Suprapubic skin (tissue), 4 donors: ENCODE data around the gene GABRB1. TPM values are rescaled to one million over a fixed set of nuclear protein-coding genes. Genes with fewer than 3 reads are reported as not detected.

Source experiments
- DNase-seq, 2 donors: peaks; one replicate each; pipeline ENCODE4 v3.0.0-alpha.2; 2019; ENCODE audit warnings: low spot score in 2 of 2
- H3K27ac ChIP-seq: fragments of 200-600 bp; sonication (generic); one replicate; pipeline ENCODE4 v1.5.1; 2019
- H3K27me3 ChIP-seq: fragments of 200-600 bp; sonication (generic); one replicate; pipeline ENCODE4 v1.5.1; 2019
- H3K36me3 ChIP-seq: fragments of 200-600 bp; sonication (generic); one replicate; pipeline ENCODE4 v1.5.1; 2019
- H3K4me1 ChIP-seq: fragments of 200-600 bp; sonication (generic); one replicate; pipeline ENCODE4 v1.5.1; 2019
- H3K4me3 ChIP-seq: fragments of 200-600 bp; sonication (generic); one replicate; pipeline ENCODE4 v1.5.1; 2019; ENCODE audit warnings: mild to moderate bottlenecking
- H3K9me3 ChIP-seq: fragments of 200-600 bp; sonication (generic); one replicate; pipeline ENCODE4 v1.5.1; 2019
- EP300 ChIP-seq: sonication (generic); formaldehyde crosslinking; IDR thresholded peaks from one replicate; pipeline ENCODE4 v1.6.1; 2017; ENCODE audit warnings: antibody characterized with exemption
- POLR2A ChIP-seq, 2 donors: fragments of 450-650 bp; IDR thresholded peaks; one replicate each; pipeline ENCODE4 v1.6.1; 2017; ENCODE audit warnings: antibody characterized with exemption in 2 of 2, mild to moderate bottlenecking in 2 of 2, moderate library complexity in 2 of 2
- POLR2AphosphoS5 ChIP-seq, 3 donors: sonication (generic); formaldehyde crosslinking; IDR thresholded peaks; one replicate each; pipeline ENCODE4 v1.6.1; 2017; ENCODE audit warnings: antibody characterized with exemption in 3 of 3
- WGBS: methylation state at CpG from one replicate; pipeline ENCODE4 v1.1.5; 2018; 5-methylcytosine and 5-hydroxymethylcytosine counted together
- total RNA-seq, 4 donors: library from RNA; depleted of rRNA; stranded (reverse); fragments of >200 nt; gene quantifications; one replicate each; pipeline ENCODE4 v1.1.0, GENCODE V29; 2016
- TF ChIP-seq, protein P1 (sequence below), 2 donors: fragments of 200-600 bp in 1 of 2; fragments of 450-650 bp in 1 of 2; sonication (generic) in 1 of 2; IDR thresholded peaks; one replicate each; pipeline ENCODE4 v1.5.1; 2016 to 2019; ENCODE audit warnings: antibody characterized with exemption in 2 of 2, mild to moderate bottlenecking in 1 of 2, moderate library complexity in 1 of 2

GABRB1 gene
- total RNA-seq, 4 donors from 2014 or later, result not detected

DNA sequence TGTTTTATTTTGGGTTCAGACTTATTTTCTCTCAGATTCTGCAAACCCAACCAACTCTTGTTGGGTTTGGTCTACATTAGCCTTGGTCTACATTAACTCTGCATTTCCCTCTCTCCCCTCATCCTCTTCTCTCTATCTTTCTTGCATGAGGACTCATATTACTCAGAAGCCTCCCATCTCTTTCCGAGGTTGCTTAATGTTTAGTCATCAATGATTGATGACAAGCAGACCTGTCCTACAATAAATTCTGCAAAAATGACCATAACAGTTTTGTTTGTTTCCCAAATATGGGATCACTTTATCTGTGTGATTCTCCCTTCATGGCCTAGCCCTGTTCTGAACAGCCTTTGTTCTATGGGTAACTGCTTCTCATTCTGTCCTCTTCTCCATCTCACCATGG, 75.2 kb downstream of the GABRB1 start:
- no peaks in the 10 kb centered on the region for H3K36me3 ChIP-seq
- no peak overlapping the region for H3K4me3 ChIP-seq
- H3K4me1 ChIP-seq, result no peaks in the 10 kb centered on the region
- no peaks in the 10 kb centered on the region for H3K9me3 ChIP-seq
- no peak overlapping the region for H3K27ac ChIP-seq
- DNase-seq, result no peak
- TF ChIP-seq POLR2A (IDR thresholded peaks at IDR 0.05), result no peak
- TF ChIP-seq, protein P1, sequence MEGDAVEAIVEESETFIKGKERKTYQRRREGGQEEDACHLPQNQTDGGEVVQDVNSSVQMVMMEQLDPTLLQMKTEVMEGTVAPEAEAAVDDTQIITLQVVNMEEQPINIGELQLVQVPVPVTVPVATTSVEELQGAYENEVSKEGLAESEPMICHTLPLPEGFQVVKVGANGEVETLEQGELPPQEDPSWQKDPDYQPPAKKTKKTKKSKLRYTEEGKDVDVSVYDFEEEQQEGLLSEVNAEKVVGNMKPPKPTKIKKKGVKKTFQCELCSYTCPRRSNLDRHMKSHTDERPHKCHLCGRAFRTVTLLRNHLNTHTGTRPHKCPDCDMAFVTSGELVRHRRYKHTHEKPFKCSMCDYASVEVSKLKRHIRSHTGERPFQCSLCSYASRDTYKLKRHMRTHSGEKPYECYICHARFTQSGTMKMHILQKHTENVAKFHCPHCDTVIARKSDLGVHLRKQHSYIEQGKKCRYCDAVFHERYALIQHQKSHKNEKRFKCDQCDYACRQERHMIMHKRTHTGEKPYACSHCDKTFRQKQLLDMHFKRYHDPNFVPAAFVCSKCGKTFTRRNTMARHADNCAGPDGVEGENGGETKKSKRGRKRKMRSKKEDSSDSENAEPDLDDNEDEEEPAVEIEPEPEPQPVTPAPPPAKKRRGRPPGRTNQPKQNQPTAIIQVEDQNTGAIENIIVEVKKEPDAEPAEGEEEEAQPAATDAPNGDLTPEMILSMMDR (IDR thresholded peaks at IDR 0.05), result no peak
- 41% methylated on average over 1 of the region's 1 CpG for WGBS
- no peaks in the 10 kb centered on the region for H3K27me3 ChIP-seq

DNA sequence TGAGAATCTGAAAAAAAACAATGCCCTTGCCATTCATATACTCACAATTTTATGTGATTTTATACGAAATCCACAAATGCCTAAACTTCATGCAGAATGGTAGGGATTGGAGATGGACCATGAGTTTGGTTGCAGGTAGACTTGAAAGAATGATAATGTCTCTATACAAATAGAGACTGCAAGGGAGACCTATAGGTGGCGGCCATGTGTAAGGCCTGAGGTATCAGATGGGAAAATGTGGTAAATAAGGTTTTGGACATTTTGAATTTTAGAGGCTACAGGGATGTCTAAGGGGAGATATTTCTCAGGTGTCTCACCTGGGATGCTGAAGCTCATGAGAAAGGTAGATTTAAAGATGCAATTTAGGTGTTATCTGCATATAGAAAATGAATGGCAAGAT, 78.0 kb downstream of the GABRB1 start:
- H3K36me3 ChIP-seq, result no peaks in the 10 kb centered on the region
- H3K27me3 ChIP-seq, result no peaks in the 10 kb centered on the region
- no peak for DNase-seq
- 88% methylated on average over 2 of the region's 2 CpGs for WGBS
- no peaks in the 10 kb centered on the region for H3K4me1 ChIP-seq
- TF ChIP-seq EP300 (no peak), POLR2A (IDR thresholded peaks at IDR 0.05) (no peak), POLR2AphosphoS5 (IDR thresholded peaks at IDR 0.05) (no peak)
- TF ChIP-seq, protein P1 (IDR thresholded peaks at IDR 0.05), result no peak
- no peak overlapping the region for H3K27ac ChIP-seq
- no peaks in the 10 kb centered on the region for H3K9me3 ChIP-seq
- H3K4me3 ChIP-seq, result no peak overlapping the region

DNA sequence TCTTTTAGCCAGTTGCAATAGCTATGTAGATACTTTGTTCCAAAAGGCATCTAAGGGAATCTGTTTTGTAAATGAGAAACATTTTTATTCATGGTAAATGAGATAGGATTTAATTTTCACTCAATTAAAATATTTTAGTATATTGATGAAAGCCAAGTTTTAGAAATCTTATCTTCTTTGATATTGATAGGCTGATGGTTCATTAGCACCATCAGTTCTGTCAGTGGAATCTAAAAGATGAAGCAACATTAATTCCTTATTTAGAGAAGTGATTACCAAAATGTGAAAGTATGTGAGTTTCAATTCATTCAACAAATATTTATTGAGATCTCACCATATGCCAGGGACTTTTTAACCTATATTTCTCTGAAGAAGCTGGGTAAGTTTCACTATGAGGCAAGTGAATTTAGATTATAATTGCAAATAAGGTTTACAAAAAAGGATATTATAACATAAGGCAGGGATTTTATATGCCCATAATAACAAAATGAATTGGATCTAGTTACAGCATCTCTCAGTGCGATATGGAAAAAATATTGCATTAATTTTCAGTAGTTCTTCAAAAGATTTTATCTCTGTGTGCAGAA, 79.3 kb downstream of the GABRB1 start:
- H3K36me3 ChIP-seq, result no peaks in the 10 kb centered on the region
- no peaks in the 10 kb centered on the region for H3K27me3 ChIP-seq
- H3K9me3 ChIP-seq, result no peaks in the 10 kb centered on the region
- H3K27ac ChIP-seq, result no peak overlapping the region
- TF ChIP-seq POLR2AphosphoS5 (IDR thresholded peaks at IDR 0.05), result no peak
- TF ChIP-seq POLR2A (IDR thresholded peaks at IDR 0.05), result no peak
- TF ChIP-seq, protein P1 (IDR thresholded peaks at IDR 0.05), result no peak
- DNase-seq, result no peak
- WGBS, result 71% methylated on average over 1 of the region's 1 CpG
- no peaks in the 10 kb centered on the region for H3K4me1 ChIP-seq
- H3K4me3 ChIP-seq, result no peak overlapping the region

DNA sequence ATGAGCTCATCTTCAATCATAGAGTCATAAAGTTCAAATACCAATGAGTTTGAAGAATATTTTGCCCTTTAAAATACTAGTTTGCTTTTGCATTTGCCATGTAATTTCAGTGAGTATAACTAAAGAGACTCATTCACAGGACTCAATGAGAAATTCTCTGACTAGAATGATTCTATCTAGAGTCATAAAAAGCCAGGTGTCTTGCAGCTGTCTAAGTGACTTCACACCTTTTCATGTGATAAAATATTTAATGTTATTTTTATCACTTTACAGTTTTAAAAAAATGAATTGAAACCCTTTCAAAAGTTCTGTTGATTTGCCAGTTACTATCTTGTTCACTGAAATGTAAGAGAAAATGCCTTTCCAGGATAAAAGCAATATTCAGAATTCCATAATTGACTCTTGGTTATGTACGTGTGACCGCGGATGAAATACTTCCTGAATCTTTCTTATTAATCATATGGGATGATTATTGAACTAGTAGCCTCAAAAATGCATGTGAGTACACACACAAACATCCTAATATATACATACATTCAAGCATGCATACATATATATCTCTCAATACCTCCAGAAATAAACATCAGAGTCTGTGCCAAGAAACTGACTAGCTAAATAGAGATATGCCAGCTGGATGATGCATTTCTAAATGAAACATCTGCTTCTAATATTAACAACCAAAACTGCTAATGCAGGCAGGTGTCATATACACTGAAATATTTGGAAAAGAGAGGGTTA, 87.0 kb downstream of the GABRB1 start:
- WGBS, result 44% methylated on average over 3 of the region's 3 CpGs
- H3K27me3 ChIP-seq, result no peaks in the 10 kb centered on the region
- TF ChIP-seq POLR2A (IDR thresholded peaks at IDR 0.05), result no peak
- TF ChIP-seq POLR2AphosphoS5 (IDR thresholded peaks at IDR 0.05), result no peak
- TF ChIP-seq, protein P1 (IDR thresholded peaks at IDR 0.05), result no peak
- no peak for TF ChIP-seq EP300
- no peaks in the 10 kb centered on the region for H3K9me3 ChIP-seq
- no peak for DNase-seq
- no peak overlapping the region for H3K27ac ChIP-seq
- no peak overlapping the region for H3K4me3 ChIP-seq
- H3K36me3 ChIP-seq, result no peaks in the 10 kb centered on the region
- H3K4me1 ChIP-seq, result no peaks in the 10 kb centered on the region

DNA sequence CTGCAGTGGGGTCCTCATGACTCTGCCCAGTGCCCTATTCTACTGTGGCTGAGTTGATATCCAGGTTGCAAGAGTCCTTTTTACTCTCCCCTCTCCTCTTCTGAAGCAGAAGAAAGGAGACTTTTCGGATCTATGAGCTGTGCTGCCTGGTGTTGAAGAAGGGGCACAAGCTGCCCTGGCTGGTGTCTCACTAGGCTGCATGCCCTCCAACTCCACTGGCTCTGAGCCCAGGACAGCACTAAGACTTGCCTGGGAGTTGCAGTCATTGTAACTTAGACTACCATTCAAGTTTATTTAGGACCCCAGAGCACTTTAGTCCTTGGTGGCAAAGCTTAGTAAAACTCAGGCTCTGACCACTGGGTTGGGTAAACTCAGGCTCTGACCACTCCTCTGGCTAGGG, 89.4 kb downstream of the GABRB1 start:
- WGBS, result 67% methylated on average over 1 of the region's 1 CpG
- DNase-seq, result no peak
- TF ChIP-seq EP300 (no peak), POLR2A (IDR thresholded peaks at IDR 0.05) (no peak), POLR2AphosphoS5 (IDR thresholded peaks at IDR 0.05) (no peak)
- TF ChIP-seq, protein P1 (IDR thresholded peaks at IDR 0.05), result no peak
- H3K4me1 ChIP-seq, result no peaks in the 10 kb centered on the region
- no peaks in the 10 kb centered on the region for H3K36me3 ChIP-seq
- no peaks in the 10 kb centered on the region for H3K27me3 ChIP-seq
- no peaks in the 10 kb centered on the region for H3K9me3 ChIP-seq
- no peak overlapping the region for H3K4me3 ChIP-seq
- H3K27ac ChIP-seq, result no peak overlapping the region
